Spleen (tissue), 11 donors: ENCODE data around the gene TBC1D21. TPM values are rescaled to one million over a fixed set of nuclear protein-coding genes. Genes with fewer than 3 reads are reported as not detected.

ENCODE experiments used
- DNase-seq: peaks from one replicate; pipeline ENCODE4 v3.0.0-alpha.2; 2020
- H3K27ac ChIP-seq, 8 donors: fragments of 200-600 bp; sonication (generic) in 7 of 8; 1 replicate in 4 of 8; 2 replicates in 4 of 8; pipeline versions ENCODE4 v1.5.0 to v1.8.0; 2016 to 2021; ENCODE audit warnings: inconsistent platforms in 4 of 8, mild to moderate bottlenecking in 4 of 8, moderate library complexity in 1 of 8
- H3K27me3 ChIP-seq, 7 donors: fragments of 200-600 bp; sonication (generic) in 6 of 7; replicated peaks in 1 of 7; 1 replicate in 4 of 7; 2 replicates in 3 of 7; pipeline versions ENCODE4 v1.5.0 to v1.8.0; 2016 to 2021; ENCODE audit warnings: inconsistent platforms in 3 of 7, mild to moderate bottlenecking in 1 of 7
- H3K36me3 ChIP-seq, 6 donors: fragments of 200-600 bp; sonication (generic) in 5 of 6; 1 replicate in 4 of 6; 2 replicates in 2 of 6; pipeline versions ENCODE4 v1.5.0 to v1.8.0; 2016 to 2021; ENCODE audit warnings: inconsistent platforms in 2 of 6
- H3K4me1 ChIP-seq, 6 donors: fragments of 200-600 bp; sonication (generic) in 5 of 6; 1 replicate in 3 of 6; 2 replicates in 3 of 6; pipeline versions ENCODE4 v1.5.0 to v1.8.0; 2016 to 2021; ENCODE audit warnings: inconsistent platforms in 3 of 6
- H3K4me3 ChIP-seq, 8 donors: fragments of 200-600 bp; sonication (generic) in 7 of 8; 1 replicate in 4 of 8; 2 replicates in 4 of 8; pipeline versions ENCODE4 v1.5.0 to v1.8.0; 2016 to 2021; ENCODE audit warnings: inconsistent platforms in 4 of 8, mild to moderate bottlenecking in 4 of 8, moderate library complexity in 2 of 8
- H3K9me3 ChIP-seq, 8 donors: fragments of 200-600 bp; sonication (generic) in 7 of 8; 1 replicate in 4 of 8; 2 replicates in 4 of 8; pipeline versions ENCODE4 v1.5.0 to v1.8.0; 2016 to 2021; ENCODE audit warnings: inconsistent platforms in 4 of 8
- CTCF ChIP-seq, 11 experiments: fragments of 200-600 bp in 7 of 11; fragments of 450-650 bp in 4 of 11; sonication (generic) in 4 of 11; IDR thresholded peaks in 8 of 11; conservative IDR thresholded peaks in 3 of 11; 1 replicate in 7 of 11; 2 replicates in 4 of 11; pipeline versions ENCODE4 v1.4.0 to v1.8.0; 2016 to 2021; ENCODE audit warnings: antibody characterized with exemption in 11 of 11, inconsistent platforms in 4 of 11, mild to moderate bottlenecking in 1 of 11
- POLR2A ChIP-seq, 3 donors: fragments of 450-650 bp; IDR thresholded peaks; one replicate each; pipeline ENCODE4 v1.5.1; 2017; ENCODE audit warnings: antibody characterized with exemption in 3 of 3, mild to moderate bottlenecking in 1 of 3
- POLR2AphosphoS5 ChIP-seq, 3 donors: sonication (generic); formaldehyde crosslinking; IDR thresholded peaks; one replicate each; pipeline ENCODE4 v1.5.1; 2017; ENCODE audit warnings: antibody characterized with exemption in 3 of 3
- WGBS, 5 donors: extraction: QIAGEN DNeasy Blood & Tissue Kit in 3 of 5; methylation state at CpG; one replicate each; pipeline versions ENCODE4 v1.1.5 to v1.1.7; 2013 to 2018; 5-methylcytosine and 5-hydroxymethylcytosine counted together
- intact Hi-C: fragments of 100-400 bp; cut with DNase I; formaldehyde crosslinking; loops from one replicate; pipeline ENCODE4 v1.15.0; 2023; ENCODE audit warnings: low total_unique reads
- polyA plus RNA-seq, 3 donors: library from polyadenylated mRNA; stranded (reverse); fragments of 200-250 nt; gene quantifications; one replicate each; pipeline ENCODE4 v1.2.1, GENCODE V29; 2013
- total RNA-seq, 7 donors: library from RNA; depleted of rRNA in 3 of 7; stranded (reverse); fragments of >200 nt in 3 of 7; fragmentation: NEBNext Ultra II Directional in 4 of 7; extraction: Animal tissue kit (Norgen Biotek cat#: 25700) in 4 of 7; gene quantifications; one replicate each; pipeline versions ENCODE4 v1.1.0 to v1.2.1, GENCODE V29; 2016 to 2021
- donor health status: healthy with polysubstance abuse.
- donor health status: DM: no; HTN: no; CAD: no; lungs with moderate emphysema.
- donor health status: DM: no; HTN: no; CAD: no.
- donor health status: Bipolar disorder and iron deficiency.
- donor health status: healthy.
- donor health status: DM: no; HTN: no; CAD: no.
- donor health status: DM: yes; HTN: yes; CAD: no.

The TBC1D21 gene
- total and polyA plus RNA-seq, 10 donors = not detected

- Histone ChIP-seq H3K9me3 (peaks cover 0 to 17% (median 7%) of the 10 kb centered on the region in 8 donors), H3K4me1 (no peaks in the 10 kb centered on the region), H3K27me3 (peaks cover 0 to 11% (median 0%) of the 10 kb centered on the region in 7 donors), H3K36me3 (no peaks in the 10 kb centered on the region), H3K4me3 (no peak overlapping the region), H3K27ac (no peak overlapping the region)
- TF ChIP-seq CTCF (IDR thresholded peaks at IDR 0.05 in 8 of 11, conservative IDR thresholded peaks at IDR 0.05 in 3 of 11) = no peak
- 63 to 86% (median 78%) methylated on average over 6 of the region's 6 CpGs for WGBS, 5 donors
- DNase-seq = no peak
- intact Hi-C loops = no loop called here
These were observed 15.8 kb downstream of the TBC1D21 start for GRCh38 chr15:73889053-73889761.

GRCh38 chr15:73889762-73890124 is 16.4 kb downstream of the TBC1D21 start:
- H3K27ac ChIP-seq = no peak overlapping the region
- H3K27me3 ChIP-seq = peaks cover 0 to 16% (median 0%) of the 10 kb centered on the region in 7 donors
- DNase-seq = no peak
- H3K36me3 ChIP-seq = no peaks in the 10 kb centered on the region
- H3K9me3 ChIP-seq = peaks cover 0 to 17% (median 7%) of the 10 kb centered on the region in 8 donors
- WGBS, 5 donors = 40 to 75% (median 44%) methylated on average over 1 of the region's 1 CpG
- no peaks in the 10 kb centered on the region for H3K4me1 ChIP-seq
- intact Hi-C loops = no loop called here
- TF ChIP-seq POLR2AphosphoS5 (IDR thresholded peaks at IDR 0.05) = no peak
- no peak for TF ChIP-seq POLR2A (IDR thresholded peaks at IDR 0.05)
- TF ChIP-seq CTCF (IDR thresholded peaks at IDR 0.05 in 8 of 11, conservative IDR thresholded peaks at IDR 0.05 in 3 of 11) = no peak
- no peak overlapping the region for H3K4me3 ChIP-seq

GRCh38 chr15:73891328-73892315 is 18.3 kb downstream of the TBC1D21 start:
- H3K4me3 ChIP-seq = no peak overlapping the region
- H3K9me3 ChIP-seq = peaks cover 0 to 17% (median 7%) of the 10 kb centered on the region in 8 donors
- no peaks in the 10 kb centered on the region for H3K4me1 ChIP-seq
- no peak for DNase-seq
- H3K36me3 ChIP-seq = no peaks in the 10 kb centered on the region
- WGBS, 5 donors = 69 to 89% (median 79%) methylated on average over 8 to 11 of the region's 11 CpGs
- intact Hi-C loops = no loop called here
- TF ChIP-seq POLR2AphosphoS5 (IDR thresholded peaks at IDR 0.05) (no peak), POLR2A (IDR thresholded peaks at IDR 0.05) (no peak), CTCF (IDR thresholded peaks at IDR 0.05 in 8 of 11, conservative IDR thresholded peaks at IDR 0.05 in 3 of 11) (no peak)
- peaks cover 0 to 24% (median 0%) of the 10 kb centered on the region in 7 donors for H3K27me3 ChIP-seq
- H3K27ac ChIP-seq = no peak overlapping the region
